Stimulated activated CD8-positive, alpha-beta memory T cell treated with anti-CD3 and anti-CD28 coated beads, Interleukin-4, amount 100 ng/mL, for 4 hours (primary cell): ENCODE data around the gene ASCC2.

Experiments used
- DNase-seq, 2 donors: peaks; one replicate each; pipeline ENCODE4 v3.0.0-alpha.2; 2020; ENCODE audit warnings: low read depth in 2 of 2, low spot score in 1 of 2

The ASCC2 gene

GRCh38 chr22:29820961-29821290 is 17.1 kb downstream of the ASCC2 start:
- no peak for DNase-seq

DNA sequence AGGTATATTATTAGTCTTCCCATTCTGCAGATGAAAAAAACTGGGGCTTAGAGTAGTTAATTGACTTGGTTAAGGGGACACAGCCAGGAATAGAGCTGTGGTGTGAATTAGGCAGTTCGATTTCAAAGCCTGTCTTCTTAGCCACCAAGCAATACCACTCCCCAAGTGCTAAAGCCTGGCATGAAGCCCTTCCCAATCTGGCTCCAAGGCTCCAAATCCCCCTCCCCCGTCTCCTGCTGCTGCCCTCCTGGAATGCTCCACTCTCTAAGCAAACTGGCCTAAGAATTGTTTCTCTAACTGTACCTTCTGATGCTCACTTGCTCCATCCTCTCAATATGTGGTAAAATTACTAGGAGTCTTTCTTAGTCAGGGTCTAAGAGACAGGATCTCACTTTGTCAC is 18.6 kb downstream of the ASCC2 start:
- no peak for DNase-seq

- no peak for DNase-seq
Observed at GRCh38 chr22:29817724-29818123, 20.4 kb downstream of the ASCC2 start.

- DNase-seq, result no peak
Observed at GRCh38 chr22:29816980-29817379, 21.1 kb downstream of the ASCC2 start.

GRCh38 chr22:29816539-29816938 is 21.5 kb downstream of the ASCC2 start:
- DNase-seq, result no peak

DNA sequence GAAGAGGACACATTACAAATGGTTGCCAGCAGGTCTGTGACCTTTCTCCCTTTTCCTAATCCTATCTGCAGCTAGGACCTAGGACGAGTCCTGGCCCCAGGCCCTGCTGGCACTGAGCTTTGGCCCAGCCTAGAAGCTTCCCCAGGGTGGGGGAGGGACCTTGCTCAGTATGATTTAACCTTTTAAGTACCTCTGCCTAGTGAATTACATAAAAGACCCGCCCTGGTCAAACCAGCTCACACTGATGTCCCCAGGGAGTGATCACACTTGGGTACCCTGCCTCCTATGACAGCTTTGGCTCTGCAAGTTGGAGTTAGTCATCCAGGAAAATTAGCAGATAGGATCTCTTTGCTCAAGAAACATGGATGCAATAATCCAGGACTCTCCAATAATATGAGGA is 21.9 kb downstream of the ASCC2 start:
- no peak for DNase-seq

DNA sequence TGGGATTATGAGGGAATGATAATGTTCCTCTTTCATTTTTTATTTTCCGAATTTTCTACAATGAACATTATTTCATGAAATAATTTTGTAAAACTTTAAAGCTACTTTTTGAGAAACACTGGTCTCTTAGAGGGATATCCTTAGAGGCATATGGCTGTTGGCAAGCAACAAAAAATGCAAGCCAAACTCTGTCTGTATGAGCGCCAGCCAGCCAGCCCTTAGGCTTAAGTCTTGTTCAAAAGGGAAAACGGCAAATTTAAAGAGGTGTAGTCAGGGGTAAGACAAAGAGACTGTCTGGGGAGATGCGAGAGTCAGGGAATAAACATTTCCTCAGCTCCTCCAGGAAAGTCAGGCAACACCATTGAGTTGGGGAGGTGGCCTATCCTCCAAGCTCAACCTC is 22.5 kb downstream of the ASCC2 start:
- no peak for DNase-seq

GRCh38 chr22:29814003-29814402 is 24.1 kb downstream of the ASCC2 start:
- no peak for DNase-seq

DNA sequence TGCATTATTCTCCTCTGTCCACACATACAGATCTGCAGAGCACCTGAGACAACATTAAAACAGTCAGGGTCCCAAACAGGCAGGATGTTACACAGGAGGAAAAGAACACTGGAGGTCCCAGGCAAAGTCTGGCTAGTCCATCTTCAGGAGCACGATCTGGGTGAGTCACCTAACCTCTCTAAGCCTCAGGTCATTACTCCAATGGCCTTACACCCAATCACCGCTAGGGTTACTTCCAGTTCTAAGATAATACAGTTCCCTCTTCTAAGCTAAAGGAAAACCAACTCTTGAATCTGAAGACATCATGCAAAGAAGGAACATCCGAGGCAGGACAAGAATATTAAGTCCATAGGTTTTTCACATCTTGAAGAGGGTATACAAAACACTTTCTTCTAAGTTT is 24.5 kb downstream of the ASCC2 start:
- DNase-seq, result no peak

GRCh38 chr22:29813126-29813525 is 24.9 kb downstream of the ASCC2 start:
- no peak for DNase-seq

GRCh38 chr22:29811377-29811776 is 26.7 kb downstream of the ASCC2 start:
- DNase-seq, result no peak

DNA sequence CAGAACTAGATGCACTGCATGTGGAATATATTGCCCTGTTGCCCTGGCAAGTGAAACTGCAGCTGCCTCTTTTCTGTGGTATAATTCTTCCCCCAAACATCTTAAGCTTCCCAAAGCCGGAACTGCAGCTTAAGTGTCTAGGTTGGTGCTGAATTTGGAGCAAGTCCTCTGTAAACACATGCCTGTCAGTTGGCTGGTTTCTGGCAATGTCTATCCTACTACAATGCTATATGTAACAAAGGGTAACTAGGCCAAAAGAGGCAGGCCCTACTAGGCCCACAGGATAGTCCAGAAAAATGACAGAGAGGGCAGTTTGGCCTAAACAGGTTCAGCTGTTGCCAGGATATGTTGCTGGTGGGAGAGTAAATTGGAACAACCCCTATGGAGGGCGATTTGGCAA is 27.9 kb downstream of the ASCC2 start:
- no peak for DNase-seq

GRCh38 chr22:29806196-29806595 is 31.9 kb downstream of the ASCC2 start:
- no peak for DNase-seq

GRCh38 chr22:29804985-29805384 is 33.1 kb downstream of the ASCC2 start:
- no peak for DNase-seq

DNA sequence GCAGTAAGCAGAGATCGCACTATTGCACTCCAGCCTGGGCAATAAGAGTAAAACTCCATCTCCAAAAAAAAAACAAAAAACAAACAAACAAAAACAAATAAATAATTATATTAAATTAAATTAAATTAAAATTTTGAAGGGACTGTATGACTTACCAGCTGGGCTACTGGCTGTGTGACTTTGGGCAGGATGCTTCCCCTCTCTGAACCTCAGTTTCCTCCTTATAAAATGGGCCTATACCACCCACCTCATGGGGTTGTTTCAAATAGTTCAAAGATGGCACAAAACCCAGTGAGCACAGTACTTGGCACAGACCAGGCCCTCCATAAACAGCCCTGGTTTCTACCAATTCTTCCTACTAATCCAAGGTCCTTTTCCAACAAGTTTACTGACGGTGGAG is 34.9 kb downstream of the ASCC2 start:
- DNase-seq, result no peak

- DNase-seq, result no peak
Observed at GRCh38 chr22:29801796-29802195, 36.3 kb downstream of the ASCC2 start.

DNA sequence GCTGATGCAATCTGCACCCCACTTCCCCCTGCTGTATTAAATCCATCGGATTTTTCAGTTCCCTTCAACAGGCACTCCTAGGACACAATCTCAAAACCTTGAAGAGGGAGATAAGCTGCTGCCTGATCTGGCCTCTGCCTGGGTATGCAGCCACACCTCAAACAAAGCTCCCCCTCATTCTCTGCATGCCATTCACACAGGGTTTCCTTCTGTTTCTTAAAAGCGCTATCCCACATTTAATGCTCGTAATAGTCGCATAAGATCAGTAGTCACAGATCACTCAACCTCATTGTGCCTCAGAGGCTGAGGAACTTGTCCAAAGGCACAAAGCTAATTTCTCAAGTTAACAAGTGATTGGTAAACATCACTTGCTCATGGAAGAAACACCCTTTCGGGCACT is 36.9 kb downstream of the ASCC2 start:
- DNase-seq, result no peak

DNA sequence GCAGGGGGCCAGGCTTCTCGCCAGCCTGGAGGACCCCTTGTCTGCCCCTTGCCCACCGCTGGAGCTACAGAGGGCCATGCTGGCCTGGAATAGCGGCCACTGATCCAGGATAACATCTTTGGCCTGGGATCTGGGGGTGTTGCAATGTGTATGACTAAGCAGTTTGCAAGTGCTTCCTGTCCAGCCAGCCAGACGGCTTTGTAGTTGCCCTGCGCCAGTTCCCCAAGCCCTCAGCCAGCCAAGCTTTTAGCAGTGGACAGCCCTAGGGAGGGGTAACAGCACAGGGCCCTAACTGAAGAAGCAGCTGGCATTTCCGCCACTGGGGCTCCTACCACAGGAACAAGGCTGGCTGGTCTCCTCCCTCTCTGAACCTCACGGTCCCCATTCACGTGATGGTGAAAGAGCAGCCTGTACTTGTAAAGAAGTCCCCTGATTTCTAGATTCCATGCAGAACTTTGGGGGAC is 38.8 kb downstream of the ASCC2 start:
- DNase-seq, result no peak

- no peak for DNase-seq
Observed at GRCh38 chr22:29798801-29799200, 39.3 kb downstream of the ASCC2 start.

DNA sequence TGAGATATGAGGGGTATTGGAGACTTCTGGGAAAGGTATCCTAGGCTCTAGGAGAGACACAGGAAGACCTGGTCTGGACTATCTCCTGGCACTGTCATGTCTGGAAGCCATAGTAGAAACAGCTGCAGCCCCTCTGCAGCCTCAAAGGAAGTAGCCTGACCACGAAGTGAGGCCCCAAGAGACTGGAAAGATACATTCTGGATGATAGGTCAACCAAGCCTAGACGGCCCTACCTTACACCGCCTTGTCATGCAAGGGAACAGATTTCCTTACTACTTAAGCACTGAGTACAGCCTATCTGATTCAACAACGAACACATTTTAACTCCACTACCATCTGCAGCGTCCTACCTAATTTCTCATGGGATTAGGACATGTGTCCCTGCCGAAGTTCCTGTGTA is 39.8 kb downstream of the ASCC2 start:
- no peak for DNase-seq

- DNase-seq, result no peak
Observed at GRCh38 chr22:29797351-29797750, 40.7 kb downstream of the ASCC2 start.

DNA sequence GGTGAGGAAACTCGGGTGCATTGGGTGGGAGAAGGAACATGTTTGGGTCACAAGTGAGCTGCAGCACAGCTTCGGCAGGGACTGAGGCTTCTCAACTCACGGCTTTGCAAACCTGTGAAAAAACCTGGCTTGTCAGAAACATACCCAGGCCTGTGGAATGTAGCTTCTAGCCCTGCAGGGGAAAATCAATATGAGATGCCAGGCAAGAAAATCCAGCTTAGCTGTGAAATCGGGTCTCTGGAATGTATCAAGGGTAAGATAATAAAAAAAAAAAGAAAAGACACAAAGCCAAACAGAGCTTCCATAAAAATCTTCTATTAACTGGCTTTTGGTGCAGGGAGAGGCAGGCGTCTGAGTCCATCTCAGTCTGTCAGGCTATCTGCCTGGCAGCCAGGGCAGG is 42.4 kb downstream of the ASCC2 start:
- no peak for DNase-seq

GRCh38 chr22:29793396-29793795 is 44.7 kb downstream of the ASCC2 start:
- no peak for DNase-seq

DNA sequence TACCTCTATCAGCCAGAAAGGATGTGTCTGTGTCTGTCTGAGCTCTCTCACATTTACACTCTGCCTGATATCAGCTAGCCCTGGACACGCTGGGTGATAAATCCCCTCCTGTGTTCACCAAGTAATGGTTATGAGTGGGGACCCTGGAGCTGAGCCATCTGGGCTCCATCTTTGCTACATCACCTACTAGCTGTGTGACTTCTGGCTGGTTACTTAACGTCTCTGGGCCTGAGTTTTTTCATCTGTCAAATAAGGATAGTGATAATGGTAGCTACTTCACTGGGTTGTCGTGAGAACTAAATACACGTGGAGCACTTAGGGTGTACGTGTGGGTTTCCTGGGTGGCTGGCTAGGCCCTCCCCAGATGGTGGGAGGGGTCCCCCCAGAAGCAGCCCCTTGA is 48.0 kb downstream of the ASCC2 start:
- no peak for DNase-seq
